ENCODE measurements around the gene AZIN2. TPM values are rescaled to one million over a fixed set of nuclear protein-coding genes. Genes with fewer than 3 reads are reported as not detected.

AZIN2 gene
- total RNA-seq, 1 experiment from 2014 or later: 7.3 TPM

DNA sequence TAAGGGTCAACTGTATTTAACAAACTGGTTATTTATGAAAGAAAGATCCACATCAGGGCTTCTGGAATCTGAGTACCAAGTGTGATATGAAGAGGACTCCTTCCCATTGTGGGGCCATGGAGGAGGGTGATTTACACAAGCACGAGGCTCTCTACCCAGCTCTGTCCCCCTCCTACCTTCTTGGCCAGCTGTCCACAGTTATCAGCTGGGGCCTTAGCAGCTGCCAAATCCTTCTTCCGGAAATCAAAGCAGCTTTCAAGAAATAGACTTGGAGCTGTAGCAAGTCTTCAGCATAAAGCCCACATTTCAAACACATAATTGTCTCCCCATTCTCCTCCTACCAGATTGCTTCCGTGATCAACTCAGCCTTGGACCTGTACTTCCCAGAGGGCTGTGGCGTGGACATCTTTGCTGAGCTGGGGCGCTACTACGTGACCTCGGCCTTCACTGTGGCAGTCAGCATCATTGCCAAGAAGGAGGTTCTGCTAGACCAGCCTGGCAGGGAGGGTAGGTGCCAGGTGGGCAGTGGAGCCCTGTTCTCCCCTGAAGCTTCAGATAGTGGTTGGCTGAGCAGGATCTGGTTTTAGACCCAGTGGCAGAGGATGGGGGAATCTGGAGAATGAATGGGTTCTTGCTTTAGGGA is 15.5 kb downstream of the AZIN2 start:
- Histone ChIP-seq H3K79me2 (ENCODE audit: low read depth) (no peaks in the 10 kb centered on the region), H3K4me1 (replicated peaks; ENCODE audit: insufficient read depth) (peaks cover 26% of the 10 kb centered on the region), H2AFZ (no peak overlapping the region), H3K27me3 (ENCODE audit: insufficient read depth, low read depth) (no peaks in the 10 kb centered on the region), H3K9me2 (ENCODE audit: insufficient read depth) (no peaks in the 10 kb centered on the region), H3K4me3 (no peak overlapping the region), H3K4me2 (no peak overlapping the region), H4K20me1 (ENCODE audit: insufficient read depth) (no peaks in the 10 kb centered on the region), H3F3A (ENCODE audit: insufficient read depth, low read depth) (peaks cover 26% of the 10 kb centered on the region; the same call in 1 of the 2 replicates), H3K9me3 (ENCODE audit: insufficient read depth, low read depth) (no peaks in the 10 kb centered on the region), H3K27ac (no peak overlapping the region), H3K36me3 (ENCODE audit: low read depth) (no peaks in the 10 kb centered on the region)
- TF ChIP-seq, protein P1, sequence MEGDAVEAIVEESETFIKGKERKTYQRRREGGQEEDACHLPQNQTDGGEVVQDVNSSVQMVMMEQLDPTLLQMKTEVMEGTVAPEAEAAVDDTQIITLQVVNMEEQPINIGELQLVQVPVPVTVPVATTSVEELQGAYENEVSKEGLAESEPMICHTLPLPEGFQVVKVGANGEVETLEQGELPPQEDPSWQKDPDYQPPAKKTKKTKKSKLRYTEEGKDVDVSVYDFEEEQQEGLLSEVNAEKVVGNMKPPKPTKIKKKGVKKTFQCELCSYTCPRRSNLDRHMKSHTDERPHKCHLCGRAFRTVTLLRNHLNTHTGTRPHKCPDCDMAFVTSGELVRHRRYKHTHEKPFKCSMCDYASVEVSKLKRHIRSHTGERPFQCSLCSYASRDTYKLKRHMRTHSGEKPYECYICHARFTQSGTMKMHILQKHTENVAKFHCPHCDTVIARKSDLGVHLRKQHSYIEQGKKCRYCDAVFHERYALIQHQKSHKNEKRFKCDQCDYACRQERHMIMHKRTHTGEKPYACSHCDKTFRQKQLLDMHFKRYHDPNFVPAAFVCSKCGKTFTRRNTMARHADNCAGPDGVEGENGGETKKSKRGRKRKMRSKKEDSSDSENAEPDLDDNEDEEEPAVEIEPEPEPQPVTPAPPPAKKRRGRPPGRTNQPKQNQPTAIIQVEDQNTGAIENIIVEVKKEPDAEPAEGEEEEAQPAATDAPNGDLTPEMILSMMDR (conservative IDR thresholded peaks at IDR 0.05): no peak
- TF ChIP-seq EZH2 (IDR thresholded peaks at IDR 0.05; ENCODE audit: low read depth): no peak
- BruUV-seq (replicated peaks): no TSS peak
- no peak for DNase-seq
- intact Hi-C loops (cut with micrococcal nuclease; ENCODE audit: unreplicated experiment): loop anchor here (5.0 kb wide), 3 partner anchors 361 to 694 kb away; no protein-coding TSS in a partner anchor
- CTCF ChIA-PET: interaction anchor here (0.6 to 2.7 kb wide), 3 partner anchors 10 to 161 kb away, joined by 3 to 7 read pairs (median 6); no protein-coding TSS in a partner anchor
- POLR2A ChIA-PET (ENCODE audit: unreplicated experiment): no interaction called here

GRCh38 chr1:33097137-33097611 is 16.2 kb downstream of the AZIN2 start:
- no peaks in the 10 kb centered on the region for H4K20me1 ChIP-seq (ENCODE audit: insufficient read depth)
- no peaks in the 10 kb centered on the region for H3K9me3 ChIP-seq (ENCODE audit: insufficient read depth, low read depth)
- intact Hi-C loops (cut with micrococcal nuclease; ENCODE audit: unreplicated experiment): loop anchor here (5.0 kb wide), 3 partner anchors 360 to 695 kb away; no protein-coding TSS in a partner anchor
- no peak overlapping the region for H3K4me3 ChIP-seq
- POLR2A ChIA-PET (ENCODE audit: unreplicated experiment): no interaction called here
- H3K9me2 ChIP-seq (ENCODE audit: insufficient read depth): no peaks in the 10 kb centered on the region
- no peak for TF ChIP-seq EZH2 (IDR thresholded peaks at IDR 0.05; ENCODE audit: low read depth)
- TF ChIP-seq, protein P1 (conservative IDR thresholded peaks at IDR 0.05): no peak
- BruUV-seq (replicated peaks): no TSS peak
- no peaks in the 10 kb centered on the region for H3K36me3 ChIP-seq (ENCODE audit: low read depth)
- DNase-seq: no peak
- H3K4me2 ChIP-seq: no peak overlapping the region
- no peaks in the 10 kb centered on the region for H3K27me3 ChIP-seq (ENCODE audit: insufficient read depth, low read depth)
- no peak overlapping the region for H2AFZ ChIP-seq
- CTCF ChIA-PET: interaction anchor here (0.6 kb wide), 1 partner anchor 160 kb away, joined by 6 read pairs; no protein-coding TSS in a partner anchor
- H3K27ac ChIP-seq: no peak overlapping the region
- H3F3A ChIP-seq (ENCODE audit: insufficient read depth, low read depth): peaks cover 26% of the 10 kb centered on the region; the same call in 1 of the 2 replicates
- H3K79me2 ChIP-seq (ENCODE audit: low read depth): no peaks in the 10 kb centered on the region
- peaks cover 26% of the 10 kb centered on the region for H3K4me1 ChIP-seq (replicated peaks; ENCODE audit: insufficient read depth)

GRCh38 chr1:33097762-33098161 is 16.8 kb downstream of the AZIN2 start:
- Histone ChIP-seq H3K79me2 (ENCODE audit: low read depth) (no peaks in the 10 kb centered on the region), H3K27me3 (ENCODE audit: insufficient read depth, low read depth) (no peaks in the 10 kb centered on the region), H3K4me1 (replicated peaks; ENCODE audit: insufficient read depth) (peaks cover 26% of the 10 kb centered on the region), H3K4me2 (no peak overlapping the region), H3F3A (ENCODE audit: insufficient read depth, low read depth) (peaks cover 26% of the 10 kb centered on the region; the same call in 1 of the 2 replicates), H4K20me1 (ENCODE audit: insufficient read depth) (no peaks in the 10 kb centered on the region), H3K4me3 (no peak overlapping the region), H3K36me3 (ENCODE audit: low read depth) (no peaks in the 10 kb centered on the region), H3K9me3 (ENCODE audit: insufficient read depth, low read depth) (no peaks in the 10 kb centered on the region), H3K9me2 (ENCODE audit: insufficient read depth) (no peaks in the 10 kb centered on the region), H2AFZ (no peak overlapping the region), H3K27ac (no peak overlapping the region)
- ChIA-PET POLR2A (ENCODE audit: unreplicated experiment) (no interaction called here), CTCF (no interaction called here)
- DNase-seq: no peak
- no TSS peak for BruUV-seq (replicated peaks)
- intact Hi-C loops (cut with micrococcal nuclease; ENCODE audit: unreplicated experiment): loop anchor here (2.0 to 5.0 kb wide), 4 partner anchors 29 to 695 kb away; no protein-coding TSS in a partner anchor
- TF ChIP-seq, protein P1 (conservative IDR thresholded peaks at IDR 0.05): no peak
- TF ChIP-seq EZH2 (IDR thresholded peaks at IDR 0.05; ENCODE audit: low read depth): no peak

Measured in PC-9 (cell line).